ENCODE measurements around the gene NUMB. TPM values are rescaled to one million over a fixed set of nuclear protein-coding genes. Genes with fewer than 3 reads are reported as not detected.
"Not testable (repeated sequence)": the region's sequence is repeated elsewhere in the genome, so short reads cannot be mapped to it uniquely, and the experiment has no call there.

The NUMB gene
- total RNA-seq, 2 experiments from 2014 or later: 45.0 to 46.9 TPM

DNA sequence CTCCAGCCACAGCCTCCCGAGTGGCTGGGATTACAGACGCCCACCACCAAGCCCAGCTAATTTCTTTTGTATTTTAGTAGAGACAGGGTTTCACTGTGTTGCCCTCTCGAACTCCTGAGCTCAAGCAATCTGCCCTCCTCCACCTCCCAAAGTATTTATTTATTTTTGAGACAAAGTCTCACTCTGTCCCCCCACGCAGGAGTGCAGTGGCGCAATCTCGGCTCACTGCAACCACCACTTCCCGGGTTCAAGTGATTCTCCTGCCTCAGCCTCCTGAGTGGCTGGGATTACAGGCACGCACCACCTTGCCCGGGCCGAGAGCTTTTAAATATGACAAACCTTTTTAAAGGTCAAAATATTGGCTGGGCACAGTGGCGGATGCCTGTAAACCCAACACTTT, 14.6 kb downstream of the NUMB start:
- POLR2A ChIA-PET: interaction anchor here (1.2 kb wide), 1 partner anchor 11 kb away, joined by 3 read pairs; no protein-coding TSS in a partner anchor
- Mint-ChIP-seq H3K27ac (no peak overlapping the region), H3K4me1 (ENCODE audit: low read depth) (no peaks in the 10 kb centered on the region)

DNA sequence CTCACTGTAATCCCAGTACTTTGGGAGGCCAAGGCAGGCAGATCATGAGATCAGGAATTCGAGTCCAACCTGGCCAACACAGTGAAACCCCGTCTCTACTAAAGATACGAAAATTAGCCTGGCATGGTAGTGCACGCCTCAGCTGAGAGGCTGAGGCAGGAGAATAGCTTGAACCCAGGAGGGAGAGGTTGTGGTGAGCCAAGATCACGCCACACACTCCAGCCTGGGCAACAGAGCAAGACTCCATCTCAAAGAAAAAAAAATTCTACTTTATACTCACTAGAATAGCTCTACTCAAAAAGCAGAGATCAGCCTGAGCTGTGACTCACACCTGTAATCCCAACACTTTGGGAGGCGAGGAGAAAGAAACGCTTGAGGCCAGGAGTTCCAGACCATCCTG, 17.1 kb downstream of the NUMB start:
- POLR2A ChIA-PET: interaction anchor here (0.6 to 1.5 kb wide), 2 partner anchors 11 to 17 kb away, joined by 3 to 4 read pairs; partner anchors contain the start of gene NUMB
- intact Hi-C loops (cut with micrococcal nuclease): no loop called here
- Mint-ChIP-seq H3K27me3 (no peaks in the 10 kb centered on the region), H3K9me3 (no peaks in the 10 kb centered on the region), H3K4me3 (no peak overlapping the region), H3K36me3 (no peaks in the 10 kb centered on the region), H3K4me1 (ENCODE audit: low read depth) (peaks cover 6% of the 10 kb centered on the region), H3K27ac (no peak overlapping the region)
- CTCF ChIA-PET: interaction anchor here (1.2 to 1.5 kb wide), 2 partner anchors 16 to 146 kb away, joined by 3 to 10 read pairs; no protein-coding TSS in a partner anchor
- DNase-seq: no peak

More for the DNA sequence above, 14.6 kb downstream of the NUMB start:
- H3K4me3 Mint-ChIP-seq: no peak overlapping the region
- H3K36me3 Mint-ChIP-seq: no peaks in the 10 kb centered on the region
- DNase-seq: no peak
- no peaks in the 10 kb centered on the region for H3K27me3 Mint-ChIP-seq
- intact Hi-C loops (cut with micrococcal nuclease): no loop called here
- CTCF ChIA-PET: no interaction called here
- no peaks in the 10 kb centered on the region for H3K9me3 Mint-ChIP-seq

DNA sequence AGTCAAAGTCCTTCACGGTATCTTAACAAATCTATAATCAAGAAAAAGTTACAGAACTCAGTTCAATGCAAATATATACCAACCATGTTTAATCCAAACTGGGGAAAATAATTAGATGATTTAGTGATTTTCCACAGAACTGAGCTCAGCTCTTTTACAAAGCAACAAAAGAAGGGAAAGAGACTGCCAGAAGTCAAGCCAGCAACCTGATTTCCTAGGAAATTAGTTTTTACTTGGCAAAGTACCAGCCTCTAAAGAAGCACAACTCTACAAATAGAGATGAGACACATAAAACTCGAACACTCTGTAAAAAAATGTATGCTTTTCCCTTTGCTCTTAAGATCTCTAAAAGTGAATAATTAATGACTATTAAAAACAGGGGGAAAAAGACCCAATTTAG, 19.4 kb downstream of the NUMB start:
- Mint-ChIP-seq H3K36me3 (no peaks in the 10 kb centered on the region), H3K4me1 (ENCODE audit: low read depth) (peaks cover 6% of the 10 kb centered on the region), H3K27ac (no peak overlapping the region), H3K27me3 (no peaks in the 10 kb centered on the region), H3K9me3 (no peaks in the 10 kb centered on the region), H3K4me3 (no peak overlapping the region)
- ChIA-PET POLR2A (no interaction called here), CTCF (no interaction called here)
- DNase-seq: no peak
- intact Hi-C loops (cut with micrococcal nuclease): no loop called here

DNA sequence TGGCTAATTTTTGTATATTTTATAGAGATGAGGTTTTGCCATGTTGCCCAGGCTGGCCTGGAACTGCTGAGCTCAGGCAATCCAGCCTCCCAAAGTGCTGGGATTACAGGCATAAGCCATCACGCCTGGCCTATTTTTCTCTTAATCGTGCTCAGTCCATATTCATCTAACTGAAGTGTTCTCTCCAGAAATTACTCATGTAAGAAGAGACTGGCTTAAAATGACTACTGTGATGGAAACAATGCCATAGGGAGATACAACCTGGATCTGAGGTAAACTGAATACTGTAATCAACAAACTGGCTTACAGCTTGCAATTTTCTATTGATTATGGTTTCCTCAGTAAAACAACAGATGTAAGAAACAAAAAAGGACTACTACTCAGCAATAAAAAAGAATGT, 21.1 kb downstream of the NUMB start:
- no peaks in the 10 kb centered on the region for H3K36me3 Mint-ChIP-seq
- no peaks in the 10 kb centered on the region for H3K27me3 Mint-ChIP-seq
- no peak overlapping the region for H3K4me3 Mint-ChIP-seq
- ChIA-PET POLR2A (interaction anchor here (1.2 kb wide), 1 partner anchor 17 kb away, joined by 3 read pairs; no protein-coding TSS in a partner anchor), CTCF (no interaction called here)
- no peak overlapping the region for H3K27ac Mint-ChIP-seq
- intact Hi-C loops (cut with micrococcal nuclease): no loop called here
- DNase-seq: no peak
- peaks cover 6% of the 10 kb centered on the region for H3K4me1 Mint-ChIP-seq (ENCODE audit: low read depth)
- H3K9me3 Mint-ChIP-seq: no peaks in the 10 kb centered on the region

DNA sequence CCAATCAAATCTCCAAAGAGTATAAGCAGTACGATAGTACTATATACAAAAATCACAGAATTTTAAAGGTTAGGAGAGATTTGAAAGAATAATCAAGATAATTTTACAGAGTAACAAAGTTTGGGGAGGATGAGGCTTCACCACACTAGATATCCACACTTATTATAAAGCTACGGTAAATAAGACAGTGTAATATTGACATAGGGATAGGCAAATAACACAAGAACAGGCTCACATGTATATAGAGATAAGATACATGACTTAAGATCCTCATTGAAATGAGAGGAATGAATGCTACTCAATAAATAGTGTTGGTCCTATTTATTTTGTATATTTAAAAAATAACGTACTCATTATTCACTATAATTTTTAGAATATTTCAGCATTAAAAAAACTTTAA, 26.2 kb downstream of the NUMB start:
- H3K4me1 Mint-ChIP-seq (ENCODE audit: low read depth): peaks cover 3% of the 10 kb centered on the region
- no peak for DNase-seq
- peaks cover 4% of the 10 kb centered on the region for H3K36me3 Mint-ChIP-seq
- ChIA-PET CTCF (no interaction called here), POLR2A (no interaction called here)
- H3K4me3 Mint-ChIP-seq: no peak overlapping the region
- no peaks in the 10 kb centered on the region for H3K9me3 Mint-ChIP-seq
- no peaks in the 10 kb centered on the region for H3K27me3 Mint-ChIP-seq
- no peak overlapping the region for H3K27ac Mint-ChIP-seq
- intact Hi-C loops (cut with micrococcal nuclease): no loop called here

DNA sequence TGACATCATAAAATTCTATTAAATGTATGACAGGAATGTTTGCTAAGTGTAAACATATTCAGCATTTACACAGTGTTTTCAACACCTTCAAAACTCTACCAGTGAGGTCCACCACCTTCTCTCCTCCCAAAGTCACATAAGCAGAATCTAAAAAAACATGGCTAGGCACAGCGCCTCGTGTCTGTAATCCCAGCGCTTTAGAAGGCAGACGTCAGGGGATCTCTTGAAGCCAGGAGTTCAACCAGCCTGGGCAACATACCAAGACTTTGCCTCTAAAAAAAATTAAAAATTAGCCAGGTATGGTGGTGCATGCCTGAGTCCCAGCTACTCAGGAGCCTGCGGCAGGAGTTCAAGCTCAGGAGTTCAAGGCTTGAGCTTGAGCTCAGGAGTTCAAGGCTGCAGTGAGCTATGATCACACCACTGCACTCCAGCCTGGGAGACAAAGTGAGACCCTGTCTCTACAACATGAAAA, 30.0 kb downstream of the NUMB start:
- ChIA-PET POLR2A (no interaction called here), CTCF (no interaction called here)
- no peak overlapping the region for H3K27ac Mint-ChIP-seq
- intact Hi-C loops (cut with micrococcal nuclease): no loop called here
- H3K4me1 Mint-ChIP-seq (ENCODE audit: low read depth): peaks cover 9% of the 10 kb centered on the region
- H3K9me3 Mint-ChIP-seq: no peaks in the 10 kb centered on the region
- peaks cover 4% of the 10 kb centered on the region for H3K36me3 Mint-ChIP-seq
- no peak overlapping the region for H3K4me3 Mint-ChIP-seq
- no peak for DNase-seq
- no peaks in the 10 kb centered on the region for H3K27me3 Mint-ChIP-seq

DNA sequence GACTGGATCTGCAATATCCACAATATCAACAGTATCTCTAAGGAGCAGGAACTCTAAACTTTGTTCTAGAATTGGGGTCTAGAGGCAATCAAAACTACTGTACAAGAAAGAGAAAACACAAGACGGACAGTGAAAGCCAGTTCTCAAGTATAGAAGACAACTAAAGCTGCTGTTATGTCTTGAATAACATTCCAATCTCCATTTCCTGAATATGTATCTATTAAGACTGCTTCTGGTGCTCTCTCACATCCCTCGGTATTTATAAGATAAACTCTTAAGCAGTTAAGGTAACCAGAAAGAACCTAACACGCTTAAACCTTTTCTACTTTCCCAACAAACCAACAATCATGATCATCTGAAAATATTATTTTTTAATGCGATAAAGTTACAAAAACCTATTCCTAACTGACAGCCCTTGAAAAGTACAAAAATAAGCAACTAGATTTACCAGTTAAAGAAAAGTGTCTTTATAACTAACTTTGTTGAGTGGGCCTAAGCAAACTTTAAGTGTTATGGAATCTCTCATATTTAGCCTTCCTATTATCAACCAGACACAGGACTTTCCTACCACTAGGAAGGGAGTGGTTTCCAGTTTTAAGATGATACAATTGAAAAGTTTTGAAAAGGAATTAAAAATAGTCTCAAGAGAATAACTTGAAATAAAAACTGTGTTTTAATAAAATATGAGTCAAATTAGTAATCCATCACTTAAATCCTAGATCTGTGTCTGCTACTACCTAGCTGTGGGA, 30.7 kb downstream of the NUMB start:
- H3K4me3 Mint-ChIP-seq: no peak overlapping the region
- H3K27me3 Mint-ChIP-seq: no peaks in the 10 kb centered on the region
- ChIA-PET CTCF (no interaction called here), POLR2A (no interaction called here)
- no peak overlapping the region for H3K27ac Mint-ChIP-seq
- peaks cover 9% of the 10 kb centered on the region for H3K4me1 Mint-ChIP-seq (ENCODE audit: low read depth)
- intact Hi-C loops (cut with micrococcal nuclease): no loop called here
- DNase-seq: no peak
- peaks cover 5% of the 10 kb centered on the region for H3K36me3 Mint-ChIP-seq
- no peaks in the 10 kb centered on the region for H3K9me3 Mint-ChIP-seq

DNA sequence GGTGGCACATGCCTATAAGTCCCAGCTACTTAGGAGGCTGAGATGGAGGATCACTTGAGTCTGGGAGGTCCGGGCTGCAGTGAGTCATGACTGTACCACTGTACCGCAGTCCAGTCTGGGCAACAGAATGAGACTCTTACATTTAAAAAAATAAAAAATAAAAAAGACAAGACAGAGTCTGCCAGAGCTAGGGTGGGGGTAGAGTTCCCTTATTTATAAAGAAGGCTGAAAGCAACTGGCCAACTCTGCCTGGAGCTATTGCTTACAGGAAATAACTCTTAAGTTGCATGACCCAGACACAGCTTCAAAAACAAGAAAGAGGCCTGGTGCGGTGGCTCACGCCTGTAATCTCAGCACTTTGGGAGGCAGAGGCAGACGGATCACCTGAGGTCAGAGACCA, 31.5 kb downstream of the NUMB start:
- Mint-ChIP-seq H3K4me1 (ENCODE audit: low read depth) (peaks cover 13% of the 10 kb centered on the region), H3K27me3 (no peaks in the 10 kb centered on the region), H3K36me3 (peaks cover 5% of the 10 kb centered on the region), H3K4me3 (no peak overlapping the region), H3K27ac (no peak overlapping the region), H3K9me3 (no peaks in the 10 kb centered on the region)
- ChIA-PET POLR2A (no interaction called here), CTCF (no interaction called here)
- intact Hi-C loops (cut with micrococcal nuclease): no loop called here
- no peak for DNase-seq

DNA sequence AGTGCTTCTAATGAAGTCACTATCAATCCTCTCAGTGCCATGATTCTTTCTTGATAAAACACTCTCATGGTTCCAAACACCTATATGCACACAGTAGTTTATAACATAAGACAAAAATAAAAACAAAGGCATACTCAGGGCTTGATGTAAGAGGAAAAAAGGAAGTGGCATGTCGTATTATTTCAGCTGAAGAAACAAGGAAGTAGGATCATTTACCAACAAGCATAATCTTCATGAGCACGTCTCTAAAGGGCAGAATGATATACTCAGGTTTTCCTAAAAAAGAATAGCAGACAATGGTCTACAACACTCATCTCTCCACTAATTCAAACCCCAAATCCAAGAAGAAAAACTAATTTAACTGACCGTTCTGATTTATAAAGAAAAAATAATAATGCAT, 33.9 kb downstream of the NUMB start:
- Mint-ChIP-seq H3K4me3 (no peak overlapping the region), H3K27me3 (no peaks in the 10 kb centered on the region), H3K9me3 (no peaks in the 10 kb centered on the region), H3K4me1 (ENCODE audit: low read depth) (peaks cover 13% of the 10 kb centered on the region), H3K27ac (no peak overlapping the region), H3K36me3 (peaks cover 14% of the 10 kb centered on the region)
- no peak for DNase-seq
- intact Hi-C loops (cut with micrococcal nuclease): no loop called here
- CTCF ChIA-PET: no interaction called here
- POLR2A ChIA-PET: no interaction called here

DNA sequence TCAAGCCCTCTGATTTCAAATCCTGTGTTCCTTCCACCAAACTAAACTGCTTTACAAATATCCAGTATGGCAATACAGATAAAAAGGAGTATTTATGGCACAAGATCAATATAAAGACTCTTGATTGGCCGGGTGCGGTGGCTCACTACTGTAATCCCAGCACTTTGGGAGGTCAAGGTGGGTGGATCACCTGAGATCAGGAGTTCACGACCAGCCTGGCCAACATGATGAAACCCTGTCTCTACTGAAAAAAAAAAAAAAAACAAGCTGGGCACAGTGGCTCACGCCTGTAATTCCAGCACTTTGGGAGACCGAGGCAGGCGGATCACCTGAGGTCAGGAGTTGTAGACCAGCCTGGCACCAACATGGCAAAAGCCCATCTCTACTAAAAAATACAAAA, 35.3 kb downstream of the NUMB start:
- CTCF ChIA-PET: not testable (repeated sequence)

DNA sequence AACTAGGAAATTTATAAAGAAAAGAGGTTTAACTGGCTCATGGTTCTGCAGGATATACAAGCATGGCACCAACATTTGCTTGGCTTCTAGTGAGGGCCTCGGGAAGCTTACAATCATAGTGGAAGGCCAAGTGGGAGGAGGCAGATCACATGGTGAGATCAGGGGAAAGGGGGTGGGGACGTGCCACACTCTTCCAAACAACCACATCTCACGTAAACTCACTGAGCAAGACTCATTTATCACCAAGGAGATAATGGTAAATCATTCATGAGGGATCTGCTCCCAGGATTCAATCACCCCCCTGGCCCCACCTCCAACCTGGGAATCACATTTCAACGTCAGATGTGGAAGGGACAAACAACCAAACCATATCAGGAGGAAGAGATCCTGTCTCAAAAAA, 35.8 kb downstream of the NUMB start:
- ChIA-PET CTCF (no interaction called here), POLR2A (no interaction called here)
- Mint-ChIP-seq H3K36me3 (peaks cover 13% of the 10 kb centered on the region), H3K4me1 (ENCODE audit: low read depth) (peaks cover 10% of the 10 kb centered on the region), H3K4me3 (no peak overlapping the region), H3K9me3 (no peaks in the 10 kb centered on the region), H3K27me3 (no peaks in the 10 kb centered on the region), H3K27ac (no peak overlapping the region)
- intact Hi-C loops (cut with micrococcal nuclease): no loop called here
- no peak for DNase-seq

More for the DNA sequence above, 35.3 kb downstream of the NUMB start:
- H3K9me3 Mint-ChIP-seq; DNase-seq; H3K4me1 Mint-ChIP-seq (ENCODE audit: low read depth); H3K27ac Mint-ChIP-seq; H3K27me3 Mint-ChIP-seq; intact Hi-C loops (cut with micrococcal nuclease); H3K4me3 Mint-ChIP-seq: not testable (repeated sequence)
- POLR2A ChIA-PET: interaction anchor here (0.6 kb wide), 1 partner anchor 269 kb away, joined by 3 read pairs; no protein-coding TSS in a partner anchor
- peaks cover 14% of the 10 kb centered on the region for H3K36me3 Mint-ChIP-seq

DNA sequence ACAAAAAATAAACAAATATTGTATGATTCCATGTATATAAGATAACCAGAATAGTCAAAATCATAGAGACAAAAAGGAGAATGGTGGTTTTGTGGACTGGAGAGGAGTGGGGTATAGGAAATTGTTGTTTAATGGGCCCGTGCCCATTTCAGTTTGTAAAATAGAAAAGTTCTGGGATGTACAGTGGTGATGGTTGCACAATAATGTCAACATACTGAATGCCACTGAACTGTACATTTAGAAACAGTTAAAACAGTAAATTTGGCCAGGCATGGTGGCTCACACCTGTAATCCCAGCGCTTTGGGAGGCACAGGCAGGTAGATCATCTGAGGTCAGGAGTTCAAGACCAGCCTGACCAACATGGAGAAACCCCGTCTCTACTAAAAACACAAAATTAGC, 40.1 kb downstream of the NUMB start:
- Mint-ChIP-seq H3K27ac (no peak overlapping the region), H3K4me1 (ENCODE audit: low read depth) (peaks cover 7% of the 10 kb centered on the region), H3K36me3 (peaks cover 12% of the 10 kb centered on the region), H3K27me3 (no peaks in the 10 kb centered on the region), H3K9me3 (no peaks in the 10 kb centered on the region), H3K4me3 (no peak overlapping the region)
- ChIA-PET CTCF (interaction anchor here (0.7 kb wide), 1 partner anchor 84 kb away, joined by 3 read pairs; no protein-coding TSS in a partner anchor), POLR2A (no interaction called here)
- intact Hi-C loops (cut with micrococcal nuclease): no loop called here
- no peak for DNase-seq

DNA sequence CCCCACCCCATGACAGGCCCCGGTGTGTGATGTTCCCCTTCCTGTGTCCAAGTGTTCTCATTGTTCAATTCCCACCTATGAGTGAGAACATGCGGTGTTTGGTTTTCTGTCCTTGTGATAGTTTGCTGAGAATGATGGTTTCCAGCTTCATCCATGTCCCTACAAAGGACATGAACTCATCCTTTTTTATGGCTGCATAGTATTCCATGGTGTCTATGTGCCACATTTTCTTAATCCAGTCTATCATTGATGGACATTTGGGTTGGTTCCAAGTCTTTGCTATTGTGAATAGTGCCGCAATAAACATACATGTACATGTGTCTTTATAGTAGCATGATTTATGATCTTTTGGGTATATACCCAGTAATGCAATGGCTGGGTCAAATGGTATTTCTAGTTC, 52.1 kb downstream of the NUMB start:
- H3K36me3 Mint-ChIP-seq: peaks cover 18% of the 10 kb centered on the region
- POLR2A ChIA-PET; H3K4me3 Mint-ChIP-seq; H3K27me3 Mint-ChIP-seq; H3K4me1 Mint-ChIP-seq (ENCODE audit: low read depth); H3K27ac Mint-ChIP-seq; DNase-seq; intact Hi-C loops (cut with micrococcal nuclease); H3K9me3 Mint-ChIP-seq: not testable (repeated sequence)
- CTCF ChIA-PET: interaction anchor here (1.2 kb wide), 1 partner anchor 66 kb away, joined by 3 read pairs; no protein-coding TSS in a partner anchor
